NCI-H2196 treated with DMSO at 0.1 percent for 48 hours (cell line): ENCODE measurements around the gene IRAK1BP1.
"Not testable (repeated sequence)": the region's sequence is repeated elsewhere in the genome, so short reads cannot be mapped to it uniquely, and the experiment has no call there.

ENCODE experiments used
- DNase-seq: peaks from one replicate; lab custom pipeline; 2025; ENCODE audit not compliant: unreplicated experiment; lab: John Stamatoyannopoulos, UW

IRAK1BP1 gene

DNA sequence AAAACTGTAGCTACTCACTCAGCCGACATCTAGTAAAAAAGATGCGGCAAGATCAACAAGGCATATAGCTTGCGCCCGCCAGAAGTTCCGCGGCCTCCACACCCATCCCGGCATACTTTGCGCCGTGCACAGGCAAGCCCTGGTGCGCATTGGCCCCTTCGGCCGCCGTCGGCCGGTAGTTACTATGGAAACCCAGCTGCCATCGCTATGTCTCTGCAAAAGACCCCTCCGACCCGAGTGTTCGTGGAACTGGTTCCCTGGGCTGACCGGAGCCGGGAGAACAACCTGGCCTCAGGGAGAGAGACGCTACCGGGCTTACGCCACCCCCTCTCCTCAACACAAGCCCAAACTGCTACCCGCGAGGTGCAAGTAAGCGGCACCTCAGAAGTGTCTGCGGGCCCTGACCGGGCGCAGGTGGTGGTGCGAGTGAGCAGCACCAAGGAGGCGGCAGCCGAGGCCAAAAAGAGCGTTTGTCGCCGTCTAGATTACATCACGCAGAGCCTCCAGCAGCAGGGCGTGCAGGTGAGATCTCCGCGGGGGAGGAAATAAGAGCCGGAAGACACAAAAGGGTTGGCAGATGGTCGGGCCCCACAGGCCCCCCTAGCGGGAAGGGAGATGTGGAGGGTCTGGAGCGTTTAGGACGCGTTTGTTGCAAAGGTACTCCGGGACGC, at the start of gene IRAK1BP1:
Gene IRAK1BP1 (plus strand): TSS at position 182 of the 671 bp plus-strand sequence. CDS start 26 bp downstream, at position 208.
- DNase-seq, result peak; percentile 70

DNA sequence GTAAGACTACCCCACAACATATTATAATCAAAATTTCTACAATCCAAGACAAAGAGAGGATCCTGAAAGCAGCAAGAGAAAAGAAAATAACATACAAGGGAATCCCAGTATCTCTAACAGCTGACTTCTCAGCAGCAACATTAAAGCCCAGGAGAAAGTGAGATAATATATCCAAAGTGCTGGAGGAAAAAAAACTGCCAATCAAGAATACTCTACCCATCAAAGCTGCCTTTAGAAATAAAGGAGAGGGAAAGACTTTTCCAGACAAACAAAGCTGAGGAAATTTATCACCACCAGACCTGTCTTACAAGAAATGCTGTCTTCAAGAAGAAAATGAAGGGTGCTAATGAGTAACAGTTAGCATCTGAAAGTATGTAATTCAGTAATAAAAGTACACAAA, 43.3 kb upstream of the IRAK1BP1 start:
- DNase-seq, result no peak

- DNase-seq, result no peak
Observed at GRCh38 chr6:78829407-78829806, 37.9 kb upstream of the IRAK1BP1 start.

GRCh38 chr6:78830805-78831204, 36.5 kb upstream of the IRAK1BP1 start:
- no peak for DNase-seq

- no peak for DNase-seq
Observed at GRCh38 chr6:78831492-78831891, 35.9 kb upstream of the IRAK1BP1 start.

DNA sequence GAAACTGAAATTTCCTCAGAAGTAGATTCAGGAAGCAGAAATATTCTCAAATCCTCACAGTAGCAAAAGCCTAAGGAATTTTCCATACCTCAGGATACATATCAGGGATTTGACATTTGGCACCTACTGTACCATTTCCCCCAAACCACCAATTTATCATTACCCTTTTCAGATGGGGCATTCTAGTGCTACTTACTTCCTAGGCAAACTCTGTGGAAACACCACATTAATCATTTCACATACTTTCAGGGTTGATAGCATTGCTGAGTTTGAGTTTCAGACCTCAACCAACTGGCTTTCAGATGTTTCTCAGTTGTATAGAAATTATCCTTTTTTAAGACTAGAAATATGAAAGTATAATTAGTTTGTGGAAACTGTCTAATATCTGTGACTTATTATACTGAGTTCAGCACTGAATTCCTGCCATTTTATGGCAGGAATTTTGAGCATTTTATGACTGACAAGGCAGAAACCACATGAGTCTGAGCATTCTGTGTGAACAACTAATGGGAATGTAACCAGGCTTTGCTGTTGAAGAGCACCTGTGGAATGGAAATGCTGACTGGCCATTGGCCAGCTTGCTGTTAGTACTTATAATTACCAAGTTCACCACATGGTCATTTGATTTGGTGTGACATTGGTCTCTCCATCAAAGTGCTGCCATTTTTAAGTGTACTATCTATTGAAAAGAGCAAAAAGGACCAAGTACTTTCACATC, 35.1 kb upstream of the IRAK1BP1 start:
- DNase-seq, result no peak

DNA sequence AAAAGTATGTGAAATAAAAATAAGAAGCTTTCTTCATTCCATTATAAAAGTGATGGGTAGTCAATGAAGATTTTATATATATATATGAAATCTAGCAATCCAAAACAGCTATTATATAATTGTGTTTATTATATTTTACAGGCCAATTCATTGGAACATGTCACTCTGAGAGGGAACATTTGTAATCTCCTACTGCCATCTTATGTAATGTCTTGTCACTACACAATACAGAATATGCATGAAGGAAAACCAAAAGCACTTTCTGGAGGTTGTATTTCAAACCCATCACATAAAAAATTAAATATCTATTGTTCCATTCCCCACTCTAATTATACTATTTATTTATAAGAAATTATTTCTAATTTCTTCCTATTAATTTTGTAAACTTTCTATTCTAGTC, 31.5 kb upstream of the IRAK1BP1 start:
- DNase-seq, result no peak

- no peak for DNase-seq
Observed at GRCh38 chr6:78836598-78836997, 30.8 kb upstream of the IRAK1BP1 start.

- DNase-seq, result no peak
Observed at GRCh38 chr6:78841111-78841510, 26.2 kb upstream of the IRAK1BP1 start.

DNA sequence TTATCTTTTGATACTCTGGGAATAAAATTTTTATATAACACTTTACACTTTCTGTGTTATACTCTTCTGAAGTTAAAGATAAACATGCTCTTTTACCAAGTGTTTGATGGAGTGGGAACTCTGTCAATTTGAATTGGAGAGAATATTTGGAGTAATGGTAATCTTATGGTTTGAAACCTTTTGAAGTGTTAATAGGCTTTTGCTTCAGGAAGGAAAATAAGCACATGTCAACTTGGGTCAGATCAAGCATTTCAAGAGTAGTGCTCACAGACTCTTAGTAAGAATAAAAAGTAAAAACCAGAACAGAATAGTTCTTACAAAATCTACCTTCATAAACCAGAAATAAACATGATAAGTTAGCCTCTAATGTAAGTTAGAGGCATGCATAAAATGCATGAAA, 24.4 kb upstream of the IRAK1BP1 start:
- DNase-seq, result no peak

DNA sequence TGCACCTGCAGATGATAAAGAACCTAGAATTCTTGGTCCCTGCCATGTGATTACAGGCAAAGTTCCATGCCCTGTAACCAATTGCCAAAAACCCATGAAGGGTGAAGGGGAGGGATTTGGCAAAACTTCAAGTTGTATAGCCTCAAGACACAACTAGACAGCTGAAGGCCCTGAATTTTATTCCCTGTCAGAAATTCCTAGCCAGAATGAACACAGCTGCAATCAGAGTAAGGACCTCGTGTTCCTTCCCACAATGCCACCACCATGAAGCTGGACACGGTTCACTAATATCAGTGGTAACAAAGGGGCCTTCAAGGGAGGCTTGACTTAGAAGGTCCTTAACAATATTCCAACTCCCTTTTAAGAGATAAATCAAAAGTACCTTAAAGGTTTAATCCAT, 22.5 kb upstream of the IRAK1BP1 start:
- DNase-seq, result no peak

DNA sequence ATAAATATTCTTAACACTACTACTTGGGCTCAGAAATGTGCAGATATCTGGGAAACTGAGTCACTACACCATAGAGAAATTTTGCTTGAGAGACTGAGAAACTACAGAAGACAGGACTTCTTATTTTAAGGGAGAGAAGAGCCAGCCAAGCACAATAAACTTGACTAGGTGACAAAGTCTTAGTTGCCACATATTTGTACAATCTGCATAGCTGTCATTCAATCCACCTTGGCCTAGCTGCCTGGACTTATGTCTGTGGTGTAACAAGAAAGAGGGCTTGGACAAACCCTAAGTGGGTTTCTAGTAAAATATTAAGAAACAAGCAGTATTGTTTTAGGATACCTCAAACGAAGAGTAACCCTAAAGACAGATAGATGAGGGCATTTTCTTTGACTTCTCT, 21.8 kb upstream of the IRAK1BP1 start:
- no peak for DNase-seq

DNA sequence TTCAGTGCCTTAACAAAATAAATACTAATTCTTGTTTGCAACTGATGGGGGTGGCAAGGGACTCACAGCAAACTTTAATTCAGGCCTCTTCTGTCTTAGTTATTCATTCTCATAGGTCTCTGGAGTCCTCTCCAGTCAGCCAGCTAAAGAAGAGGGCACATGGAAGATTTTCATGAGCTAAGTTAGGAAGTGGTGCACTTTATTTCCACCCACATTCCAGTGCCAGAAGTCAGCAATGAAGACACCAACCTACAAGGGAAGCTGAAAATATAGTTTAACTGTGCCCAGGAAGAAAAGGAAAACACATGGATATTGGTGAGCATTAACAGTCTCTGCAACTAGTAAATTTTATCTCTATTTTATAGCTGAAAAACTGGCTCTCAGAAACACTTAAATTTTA, 16.7 kb upstream of the IRAK1BP1 start:
- DNase-seq, result no peak

- DNase-seq, result no peak
Observed at GRCh38 chr6:78851156-78851555, 16.2 kb upstream of the IRAK1BP1 start.

DNA sequence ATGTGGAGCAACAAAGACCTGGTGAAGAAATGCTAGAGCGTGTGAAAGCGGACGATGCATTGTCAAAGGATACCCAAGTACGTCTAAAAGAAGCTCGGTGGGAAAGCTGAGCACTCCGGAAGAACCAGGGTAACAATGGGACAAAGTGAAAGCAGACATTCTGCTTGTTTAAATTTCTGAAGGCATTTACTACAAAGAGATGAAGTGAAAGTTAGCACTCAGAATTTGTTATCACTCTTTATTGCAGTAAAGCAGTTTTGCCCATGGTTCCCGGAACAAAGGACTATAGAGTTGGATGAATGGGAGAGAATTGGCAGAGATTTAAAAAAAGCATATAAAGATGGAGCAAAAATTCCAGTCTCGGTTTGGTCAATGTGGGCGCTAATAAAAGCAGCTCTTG, 12.8 kb upstream of the IRAK1BP1 start:
- DNase-seq, result no peak

DNA sequence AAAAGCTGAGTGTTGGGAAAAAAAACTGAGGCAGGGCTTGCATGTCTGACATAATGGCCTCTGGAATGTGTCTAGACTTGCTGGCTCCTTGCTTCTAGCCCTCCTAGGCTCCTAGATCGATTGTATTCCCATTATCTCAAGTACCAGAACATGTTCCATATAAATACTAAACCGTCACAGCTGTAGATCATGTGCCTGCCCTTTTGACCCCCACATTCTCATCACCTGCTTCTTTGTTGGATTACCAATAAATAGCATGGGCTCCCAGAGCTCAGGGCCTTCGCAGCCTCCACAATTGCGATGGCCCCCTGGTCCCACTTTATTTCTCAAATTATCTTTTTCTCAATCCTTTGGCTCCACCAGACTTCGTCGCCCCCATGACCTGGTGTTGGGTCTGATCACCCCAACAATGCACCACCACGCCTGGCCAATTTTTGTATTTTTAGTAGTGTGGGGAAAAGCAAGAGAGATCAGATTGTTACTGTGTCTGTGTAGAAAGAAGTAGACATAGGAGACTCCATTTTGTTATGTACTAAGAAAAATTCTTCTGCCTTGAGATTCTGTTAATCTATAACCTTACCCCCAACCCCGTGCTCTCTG, 8.9 kb upstream of the IRAK1BP1 start:
- not testable (repeated sequence) for DNase-seq

DNA sequence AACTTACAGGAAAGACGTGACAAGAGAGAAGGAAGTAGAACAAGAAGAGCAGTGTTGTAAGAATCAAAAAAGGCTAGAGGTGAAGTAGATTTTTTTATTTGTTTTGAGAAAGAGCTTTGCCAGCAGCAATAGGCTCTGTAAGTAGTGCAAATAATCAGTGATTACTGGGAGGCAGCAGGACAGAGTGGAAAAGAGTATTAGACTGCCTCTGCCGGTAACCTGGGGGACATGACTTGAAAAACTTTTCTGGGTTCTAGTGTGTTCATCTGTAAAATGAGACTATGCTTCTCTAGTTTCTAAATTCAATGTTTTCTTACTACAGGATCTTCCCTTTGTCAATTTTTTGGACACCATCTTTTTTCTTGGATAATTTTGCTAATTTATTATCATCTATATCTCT, 5.8 kb upstream of the IRAK1BP1 start:
- no peak for DNase-seq

- DNase-seq, result no peak
Observed at GRCh38 chr6:78863576-78863975, 3.8 kb upstream of the IRAK1BP1 start.

DNA sequence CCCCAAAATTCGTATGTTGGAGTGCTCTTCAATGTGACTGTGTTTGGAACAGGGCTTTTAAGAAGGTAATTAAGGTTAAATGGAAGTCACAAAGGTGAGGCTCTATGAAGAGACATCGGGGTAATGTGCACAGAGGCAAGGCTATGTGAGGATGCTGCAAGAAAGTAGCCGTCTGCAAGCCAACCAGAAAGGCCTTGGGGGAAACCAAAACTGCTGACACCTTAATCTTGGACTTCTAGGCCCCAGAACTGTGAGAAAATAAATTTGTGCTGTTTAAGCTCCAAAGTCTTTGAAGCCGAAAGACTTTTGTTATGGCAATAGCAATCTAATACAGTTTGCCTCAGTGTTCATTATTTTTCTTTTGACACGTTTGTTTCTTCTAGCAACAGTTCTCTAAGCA, 2.4 kb upstream of the IRAK1BP1 start:
- no peak for DNase-seq

- no peak for DNase-seq
Observed at GRCh38 chr6:78867020-78867369, 356 bp upstream of the IRAK1BP1 start.

DNA sequence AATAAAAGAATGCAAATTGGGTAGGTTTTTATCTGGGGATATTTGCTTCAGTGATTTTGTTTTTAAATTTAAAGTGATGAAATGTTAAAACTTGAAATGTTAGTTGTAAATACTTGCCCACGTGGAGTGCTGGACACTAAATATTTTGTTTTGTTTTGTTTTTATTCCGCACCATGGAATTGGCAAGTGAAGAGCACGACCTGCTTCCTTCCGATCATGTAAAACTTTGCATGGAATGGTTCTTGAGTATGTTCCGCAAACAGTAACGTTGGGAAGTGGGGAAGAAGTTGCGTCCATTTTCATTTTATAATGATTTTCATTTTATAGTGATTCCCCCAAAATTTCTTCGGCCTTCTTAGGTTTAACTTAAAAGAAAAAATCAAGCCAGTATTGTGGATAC, 765 bp downstream of the IRAK1BP1 start:
- no peak for DNase-seq

GRCh38 chr6:78875505-78875904, 8.2 kb downstream of the IRAK1BP1 start:
- DNase-seq, result no peak
